Calu3 (cell line): ENCODE results near the gene NRSN1. TPM values are rescaled to one million over a fixed set of nuclear protein-coding genes. Genes with fewer than 3 reads are reported as not detected.

Experiments used
- BruUV-seq: library from RNA; stranded (reverse); fragments of 400-500 nt; replicated peaks from 2 replicates; lab custom pipeline; 2021; lab: Mats Ljungman, UMichigan
- CTCF ChIA-PET: fragments of 300-600 bp; sonication (Branson Sonifier 250); formaldehyde crosslinking; loops from one replicate; lab custom pipeline; 2022; ENCODE audit warnings: antibody characterized with exemption; lab: Charles Lee
- DNase-seq: peaks from one replicate; pipeline ENCODE4 v3.0.0; 2022
- H3K27ac Mint-ChIP-seq: one replicate; pipeline ENCODE4 v1.8.0; 2022; ENCODE audit warnings: mixed read lengths; ENCODE audit not compliant: unreplicated experiment
- H3K27me3 Mint-ChIP-seq: one replicate; pipeline ENCODE4 v1.8.0; 2022; ENCODE audit warnings: mixed read lengths; ENCODE audit not compliant: unreplicated experiment
- H3K36me3 Mint-ChIP-seq: one replicate; pipeline ENCODE4 v1.8.0; 2022; ENCODE audit warnings: mild to moderate bottlenecking, moderate library complexity, mixed read lengths; ENCODE audit not compliant: insufficient read depth, unreplicated experiment
- H3K4me1 Mint-ChIP-seq: one replicate; pipeline ENCODE4 v1.8.0; 2022; ENCODE audit warnings: mild to moderate bottlenecking, low read depth, mixed read lengths; ENCODE audit not compliant: unreplicated experiment
- H3K4me3 Mint-ChIP-seq: one replicate; pipeline ENCODE4 v1.8.0; 2022; ENCODE audit warnings: mild to moderate bottlenecking, low read depth, moderate library complexity, mixed read lengths; ENCODE audit not compliant: unreplicated experiment
- H3K9me3 Mint-ChIP-seq: one replicate; pipeline ENCODE4 v1.8.0; 2022; ENCODE audit warnings: low read depth, mixed read lengths; ENCODE audit not compliant: unreplicated experiment
- intact Hi-C: fragments of 100-400 bp; cut with micrococcal nuclease; formaldehyde crosslinking; loops from one replicate; pipeline ENCODE4 v1.10.0; 2022; ENCODE audit not compliant: unreplicated experiment
- total RNA-seq: library from RNA; stranded (reverse); gene quantifications from 2 replicates; pipeline ENCODE4 v1.2.3, GENCODE V29; 2022
- TF ChIP-seq, protein P1 (sequence below): fragments of 200-600 bp; IDR thresholded peaks from one replicate; pipeline ENCODE4 v1.8.0; 2022; ENCODE audit warnings: antibody characterized with exemption; ENCODE audit not compliant: unreplicated experiment

NRSN1 gene
- total RNA-seq, 1 experiment from 2014 or later: 0.14 TPM

GRCh38 chr6:24089736-24090135 is 36.3 kb upstream of the NRSN1 start:
- CTCF ChIA-PET: no interaction called here
- Mint-ChIP-seq H3K4me3 (no peak overlapping the region), H3K27me3 (no peaks in the 10 kb centered on the region), H3K9me3 (no peaks in the 10 kb centered on the region), H3K36me3 (no peaks in the 10 kb centered on the region), H3K4me1 (no peaks in the 10 kb centered on the region), H3K27ac (no peak overlapping the region)
- TF ChIP-seq, protein P1, sequence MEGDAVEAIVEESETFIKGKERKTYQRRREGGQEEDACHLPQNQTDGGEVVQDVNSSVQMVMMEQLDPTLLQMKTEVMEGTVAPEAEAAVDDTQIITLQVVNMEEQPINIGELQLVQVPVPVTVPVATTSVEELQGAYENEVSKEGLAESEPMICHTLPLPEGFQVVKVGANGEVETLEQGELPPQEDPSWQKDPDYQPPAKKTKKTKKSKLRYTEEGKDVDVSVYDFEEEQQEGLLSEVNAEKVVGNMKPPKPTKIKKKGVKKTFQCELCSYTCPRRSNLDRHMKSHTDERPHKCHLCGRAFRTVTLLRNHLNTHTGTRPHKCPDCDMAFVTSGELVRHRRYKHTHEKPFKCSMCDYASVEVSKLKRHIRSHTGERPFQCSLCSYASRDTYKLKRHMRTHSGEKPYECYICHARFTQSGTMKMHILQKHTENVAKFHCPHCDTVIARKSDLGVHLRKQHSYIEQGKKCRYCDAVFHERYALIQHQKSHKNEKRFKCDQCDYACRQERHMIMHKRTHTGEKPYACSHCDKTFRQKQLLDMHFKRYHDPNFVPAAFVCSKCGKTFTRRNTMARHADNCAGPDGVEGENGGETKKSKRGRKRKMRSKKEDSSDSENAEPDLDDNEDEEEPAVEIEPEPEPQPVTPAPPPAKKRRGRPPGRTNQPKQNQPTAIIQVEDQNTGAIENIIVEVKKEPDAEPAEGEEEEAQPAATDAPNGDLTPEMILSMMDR: no peak
- intact Hi-C loops: no loop called here
- no peak for DNase-seq
- no TSS peak for BruUV-seq

DNA sequence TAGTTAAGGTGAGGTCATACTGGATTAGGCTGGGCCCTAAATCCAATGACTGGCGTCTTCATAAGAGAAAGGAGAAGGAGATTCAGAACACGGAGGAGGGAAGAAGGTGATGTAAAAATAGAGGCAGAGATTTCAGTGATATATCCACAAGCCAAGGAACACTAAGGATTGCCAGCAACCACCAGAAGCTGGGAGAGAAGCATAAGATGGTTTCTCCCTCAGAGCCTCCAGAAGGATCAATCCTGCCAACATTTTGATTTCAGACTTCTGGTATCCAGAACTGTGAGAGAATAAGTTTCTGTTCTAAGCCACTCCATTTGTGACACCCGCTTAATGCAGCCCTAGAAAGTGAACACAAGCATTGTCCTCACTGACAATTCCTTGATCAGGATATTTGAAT is 33.6 kb upstream of the NRSN1 start:
- TF ChIP-seq, protein P1: no peak
- BruUV-seq: no TSS peak
- CTCF ChIA-PET: no interaction called here
- Mint-ChIP-seq H3K4me3 (no peak overlapping the region), H3K36me3 (no peaks in the 10 kb centered on the region), H3K4me1 (no peaks in the 10 kb centered on the region), H3K9me3 (no peaks in the 10 kb centered on the region), H3K27ac (no peak overlapping the region), H3K27me3 (no peaks in the 10 kb centered on the region)
- intact Hi-C loops: no loop called here
- DNase-seq: no peak

GRCh38 chr6:24093381-24093780 is 32.6 kb upstream of the NRSN1 start:
- no peaks in the 10 kb centered on the region for H3K4me1 Mint-ChIP-seq
- no peaks in the 10 kb centered on the region for H3K27me3 Mint-ChIP-seq
- CTCF ChIA-PET: no interaction called here
- no peaks in the 10 kb centered on the region for H3K36me3 Mint-ChIP-seq
- no peak for DNase-seq
- no TSS peak for BruUV-seq
- no peaks in the 10 kb centered on the region for H3K9me3 Mint-ChIP-seq
- H3K4me3 Mint-ChIP-seq: no peak overlapping the region
- no peak overlapping the region for H3K27ac Mint-ChIP-seq
- TF ChIP-seq, protein P1: no peak
- intact Hi-C loops: no loop called here

- H3K4me1 Mint-ChIP-seq: no peaks in the 10 kb centered on the region
- DNase-seq: no peak
- no peak overlapping the region for H3K27ac Mint-ChIP-seq
- no TSS peak for BruUV-seq
- H3K9me3 Mint-ChIP-seq: no peaks in the 10 kb centered on the region
- no peak overlapping the region for H3K4me3 Mint-ChIP-seq
- TF ChIP-seq, protein P1: no peak
- intact Hi-C loops: no loop called here
- CTCF ChIA-PET: no interaction called here
- no peaks in the 10 kb centered on the region for H3K27me3 Mint-ChIP-seq
- no peaks in the 10 kb centered on the region for H3K36me3 Mint-ChIP-seq
Observed at GRCh38 chr6:24099181-24099580, 26.8 kb upstream of the NRSN1 start.
